GM20000 (cell line): ENCODE results near the gene PDE5A.

ENCODE experiments used
- DNase-seq: peaks from one replicate; pipeline ENCODE4 v3.0.0; 2012; ENCODE audit warnings: low spot score
- CTCF ChIP-seq: IDR thresholded peaks from 2 replicates; pipeline ENCODE4 v1.5.1; 2012; ENCODE audit warnings: mild to moderate bottlenecking, control low read depth; ENCODE audit errors: extremely low read depth, missing control alignments

PDE5A gene

GRCh38 chr4:119559044-119559647 is 69.5 kb downstream of the PDE5A start:
- no peak for TF ChIP-seq CTCF
- DNase-seq: peak; percentile 12

DNA sequence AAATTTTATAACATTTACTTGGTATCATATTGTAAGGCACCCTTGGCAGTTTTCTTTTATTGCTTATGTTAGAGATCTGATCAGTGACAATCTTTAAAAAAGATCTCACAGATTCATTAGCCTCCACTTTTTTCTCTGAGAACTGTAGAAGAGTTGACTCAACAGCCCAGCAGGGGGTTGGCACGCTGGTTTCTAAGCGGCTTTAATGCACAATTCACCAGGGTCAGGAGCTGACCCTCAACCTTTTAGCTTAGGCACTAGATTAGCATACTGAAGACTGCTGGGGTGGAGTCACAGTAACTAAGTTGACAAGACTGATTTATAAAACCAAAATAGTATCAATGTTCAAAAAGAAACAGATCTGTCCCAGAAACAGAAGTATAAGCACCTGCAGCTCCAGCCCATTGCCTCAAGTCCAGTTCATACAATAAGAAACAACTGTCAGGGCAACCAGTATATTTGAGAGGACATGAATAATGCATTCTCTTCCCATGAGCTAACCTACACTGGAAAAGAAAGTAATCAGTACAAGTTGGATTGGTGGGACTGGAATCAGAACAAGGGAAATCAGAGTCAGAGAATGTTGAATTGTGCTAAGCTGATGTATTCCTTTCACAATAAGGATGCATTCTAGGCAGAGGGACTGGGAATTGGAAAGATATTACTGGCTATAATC is 77.6 kb downstream of the PDE5A start:
- TF ChIP-seq CTCF: no peak

GRCh38 chr4:119549639-119550038 is 79.0 kb downstream of the PDE5A start:
- no peak for DNase-seq
- TF ChIP-seq CTCF: no peak

More for the DNA sequence above, 77.6 kb downstream of the PDE5A start:
- no peak for DNase-seq

DNA sequence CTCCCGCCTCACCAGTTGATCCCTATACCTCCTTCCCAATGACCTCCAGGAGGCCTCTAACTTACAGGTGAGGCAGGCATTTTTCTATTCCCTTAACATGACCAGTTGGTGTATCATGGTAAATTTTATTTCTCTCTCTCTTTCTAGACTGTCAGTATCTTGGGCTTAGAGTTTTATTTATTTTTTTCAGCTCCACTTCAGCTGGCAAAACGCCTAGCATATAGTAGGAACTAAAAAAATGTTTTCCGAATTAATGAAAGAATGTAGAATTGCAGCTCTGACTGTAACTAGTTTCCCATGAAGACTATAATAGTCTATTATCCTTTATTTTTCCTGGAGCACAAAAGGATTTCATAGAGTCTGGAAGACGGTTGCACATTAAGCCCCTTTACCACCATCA is 84.8 kb downstream of the PDE5A start:
- DNase-seq: no peak

DNA sequence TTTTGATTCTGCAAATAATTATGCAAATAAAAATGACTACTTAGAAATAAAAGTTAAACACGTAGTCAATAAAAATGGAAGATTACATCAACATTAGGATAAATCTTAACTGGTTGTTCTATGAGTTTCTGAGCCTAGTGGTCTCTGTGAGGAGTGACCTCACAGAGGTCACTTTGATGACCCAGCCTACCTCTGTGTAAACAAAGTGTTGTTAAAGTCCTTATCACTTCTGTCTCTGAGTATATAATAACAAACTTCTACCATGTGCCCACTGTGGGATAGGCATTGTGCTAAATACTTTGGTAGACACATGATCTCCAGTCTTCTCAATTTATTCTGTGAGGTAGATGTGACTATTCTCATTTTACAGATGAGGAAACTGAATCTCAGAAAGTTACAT is 85.4 kb downstream of the PDE5A start:
- no peak for TF ChIP-seq CTCF
- DNase-seq: no peak

More for the DNA sequence above, 84.8 kb downstream of the PDE5A start:
- no peak for TF ChIP-seq CTCF

DNA sequence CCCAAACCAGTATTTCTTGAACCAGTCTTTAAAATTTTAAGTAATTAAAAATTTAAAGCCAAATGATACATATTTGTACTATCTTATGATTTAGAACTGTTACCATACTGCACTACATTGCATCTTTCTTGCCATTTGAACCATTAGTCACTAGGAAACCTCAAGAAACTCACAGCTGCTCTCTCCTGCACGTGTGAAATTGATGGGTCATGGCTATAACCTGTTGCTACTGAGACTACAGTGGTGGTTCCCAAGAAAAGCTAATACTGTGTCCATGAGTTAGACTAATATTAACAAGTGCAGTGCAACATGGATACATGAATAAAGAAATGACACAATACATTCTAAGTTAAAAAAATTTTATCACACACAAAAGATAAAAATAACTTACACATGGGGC is 88.4 kb downstream of the PDE5A start:
- no peak for DNase-seq
- TF ChIP-seq CTCF: no peak

GRCh38 chr4:119537586-119537985 is 91.0 kb downstream of the PDE5A start:
- no peak for DNase-seq
- no peak for TF ChIP-seq CTCF
